GM18870 (cell line): ENCODE data around the gene SYDE2.
"Not testable (repeated sequence)": the region's sequence is repeated elsewhere in the genome, so short reads cannot be mapped to it uniquely, and the experiment has no call there.

Source experiments
- ATAC-seq: cut with Tn5 transposase; IDR thresholded peaks from one replicate; pipeline ENCODE4 v1.9.1; 2021; ENCODE audit warnings: moderate library complexity; ENCODE audit not compliant: unreplicated experiment

SYDE2 gene

DNA sequence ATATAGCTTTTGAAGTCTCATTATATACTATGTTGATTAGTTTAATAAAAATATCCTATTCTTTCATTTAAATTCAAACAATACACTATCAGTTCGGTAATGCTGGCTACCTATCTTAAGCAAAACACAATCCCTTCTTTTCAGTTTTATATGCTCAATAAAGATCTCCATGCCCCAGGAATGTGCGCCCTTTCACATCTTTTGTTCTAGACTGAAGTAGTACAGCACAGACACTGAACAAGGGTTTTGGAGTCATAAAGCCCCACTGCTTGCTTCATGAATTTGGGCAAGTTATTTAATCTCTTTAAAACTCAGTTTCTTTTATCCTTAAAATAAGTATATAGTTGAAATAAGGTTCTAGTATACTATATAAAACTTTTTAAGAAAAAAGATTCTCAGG, 22.4 kb downstream of the SYDE2 start:
- ATAC-seq = no peak

DNA sequence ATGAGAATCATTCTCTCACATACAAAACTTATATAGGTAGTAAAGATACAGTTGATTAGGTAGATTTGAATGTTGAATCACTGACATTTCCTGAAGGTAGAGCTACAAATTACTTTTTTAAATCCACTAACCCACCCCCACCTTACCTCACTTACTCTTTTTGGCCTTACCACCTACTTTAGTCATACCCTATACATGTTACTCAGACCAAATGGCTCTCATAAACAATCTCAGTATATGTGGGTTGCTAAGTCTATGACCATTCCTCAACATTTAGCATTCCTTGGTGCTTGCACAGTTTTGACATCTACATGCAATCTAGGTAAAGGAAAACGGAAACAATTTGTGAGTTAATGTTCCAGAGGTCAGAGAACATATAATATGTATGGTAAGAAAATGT, 26.3 kb downstream of the SYDE2 start:
- no peak for ATAC-seq

DNA sequence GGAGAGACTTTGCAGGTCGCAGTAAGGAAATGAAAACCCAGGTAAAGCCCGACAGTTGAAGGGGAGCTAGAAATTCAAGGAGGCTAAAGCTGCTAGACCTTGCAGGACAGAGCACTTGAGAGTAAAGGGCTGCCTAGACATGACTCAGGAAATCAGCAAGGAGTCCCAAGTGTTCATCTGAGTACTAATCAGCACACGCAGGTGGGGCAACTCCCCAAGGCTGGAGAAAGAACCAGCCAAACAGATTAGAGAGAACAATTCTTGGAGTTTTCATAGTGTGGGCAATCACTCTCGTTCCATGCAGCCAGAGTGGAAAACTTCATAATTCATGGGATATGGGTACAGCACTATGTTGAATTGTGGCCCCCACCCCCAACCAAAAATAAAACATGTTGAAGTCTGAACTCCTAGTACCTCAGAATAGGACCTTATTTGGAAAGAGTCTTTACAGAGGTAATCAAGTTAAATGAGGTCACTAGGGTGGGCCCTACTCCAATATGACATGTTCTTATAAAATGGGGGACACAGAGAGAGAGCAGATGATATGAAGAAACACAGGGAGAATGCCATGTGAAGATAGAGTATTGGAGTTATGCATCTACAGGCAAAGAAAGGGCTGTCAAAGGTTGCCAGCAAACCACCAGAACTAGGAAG, 28.0 kb downstream of the SYDE2 start:
- no peak for ATAC-seq

DNA sequence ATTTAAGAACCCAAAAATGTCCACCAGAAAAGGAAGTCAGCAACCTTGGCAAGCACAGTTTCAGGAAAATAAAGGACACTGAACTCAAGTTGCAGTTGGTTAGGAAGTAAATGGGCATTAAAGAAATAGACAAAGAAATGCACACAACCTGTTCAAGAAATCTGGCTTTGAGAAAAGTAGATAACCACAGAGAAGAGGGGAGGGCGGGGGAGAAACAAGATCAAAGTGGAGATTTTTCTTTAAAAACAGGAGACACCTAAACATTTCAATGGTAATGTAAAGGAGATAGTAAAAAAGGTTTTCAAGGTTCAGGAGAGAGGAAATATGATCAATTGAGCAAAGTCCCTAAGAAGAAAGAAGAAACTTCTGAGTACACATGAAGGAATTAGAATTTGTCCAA, 29.1 kb downstream of the SYDE2 start:
- ATAC-seq = no peak

DNA sequence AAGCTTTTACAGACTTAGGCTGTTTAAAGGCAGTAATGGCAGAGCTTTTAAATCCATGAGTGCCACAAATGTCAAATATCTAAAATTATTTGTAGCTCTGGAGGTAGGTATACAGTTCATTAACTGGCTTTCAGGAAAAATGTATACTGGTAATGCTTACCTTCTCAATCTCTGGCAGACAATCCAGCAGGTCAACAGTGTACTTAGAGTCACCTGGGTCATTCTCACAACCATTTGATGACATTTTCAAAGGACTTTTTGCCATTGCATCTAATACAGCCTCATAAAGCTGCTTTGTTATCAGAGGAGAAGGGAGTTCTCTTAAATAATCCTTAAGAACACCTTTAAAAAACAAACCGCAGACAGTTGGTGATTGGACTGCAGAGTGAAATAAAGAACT, 31.9 kb downstream of the SYDE2 start:
- no peak for ATAC-seq

DNA sequence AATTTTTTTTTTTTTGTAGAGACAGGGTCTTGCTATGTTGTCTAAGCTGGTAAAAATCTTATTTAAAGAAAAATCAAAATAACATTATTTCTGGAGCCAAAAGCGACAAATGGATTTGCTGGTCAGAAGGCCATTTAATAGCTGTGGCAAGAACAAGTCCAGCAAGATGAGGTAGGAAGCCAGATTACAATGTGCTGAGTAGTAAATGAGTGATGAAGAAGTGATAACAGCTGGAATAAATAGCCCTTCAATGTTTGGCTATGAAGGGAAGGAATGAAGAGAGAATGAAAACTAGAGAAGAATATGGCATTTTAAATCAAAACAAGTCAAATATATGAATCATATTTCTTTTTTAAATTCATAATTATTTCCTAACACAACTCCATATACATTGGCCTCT, 34.5 kb downstream of the SYDE2 start:
- ATAC-seq = no peak

DNA sequence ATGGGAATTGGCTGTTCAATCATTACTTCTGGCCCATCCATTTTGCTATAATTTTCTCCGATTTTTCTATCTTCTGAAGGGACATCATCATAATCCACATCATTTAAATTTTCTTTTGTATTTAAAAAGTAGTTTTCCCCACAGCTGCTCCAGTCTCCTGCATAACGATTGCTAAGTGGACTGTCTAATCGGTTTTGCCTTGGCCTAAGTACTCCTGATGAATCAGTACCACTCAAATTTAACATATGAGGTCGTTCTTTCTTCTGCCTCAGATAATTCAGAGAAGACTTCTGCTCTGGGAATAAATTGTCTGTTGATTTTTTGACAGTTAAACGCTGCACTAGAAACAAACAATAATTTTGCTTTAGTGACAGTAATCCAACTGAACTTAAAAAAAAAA, 41.9 kb downstream of the SYDE2 start:
- no peak for ATAC-seq

DNA sequence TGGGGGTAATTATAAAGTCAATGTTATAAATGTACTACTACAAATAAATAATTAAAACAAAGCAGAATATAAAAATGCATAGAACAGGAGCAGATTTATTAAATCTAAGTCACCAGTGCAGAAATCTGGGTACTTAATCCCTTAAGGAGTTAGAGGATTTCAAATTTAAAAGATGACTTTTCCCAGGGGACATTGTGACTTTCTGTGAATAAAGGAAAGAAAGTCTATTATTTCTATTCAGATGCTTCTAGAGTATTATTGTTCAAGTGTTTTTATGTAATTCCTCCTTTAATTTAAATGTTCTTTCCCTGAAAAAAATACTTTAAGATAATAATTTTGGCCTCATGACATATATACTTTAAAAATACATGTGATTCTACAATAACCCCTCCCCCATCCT, 43.4 kb downstream of the SYDE2 start:
- no peak for ATAC-seq

DNA sequence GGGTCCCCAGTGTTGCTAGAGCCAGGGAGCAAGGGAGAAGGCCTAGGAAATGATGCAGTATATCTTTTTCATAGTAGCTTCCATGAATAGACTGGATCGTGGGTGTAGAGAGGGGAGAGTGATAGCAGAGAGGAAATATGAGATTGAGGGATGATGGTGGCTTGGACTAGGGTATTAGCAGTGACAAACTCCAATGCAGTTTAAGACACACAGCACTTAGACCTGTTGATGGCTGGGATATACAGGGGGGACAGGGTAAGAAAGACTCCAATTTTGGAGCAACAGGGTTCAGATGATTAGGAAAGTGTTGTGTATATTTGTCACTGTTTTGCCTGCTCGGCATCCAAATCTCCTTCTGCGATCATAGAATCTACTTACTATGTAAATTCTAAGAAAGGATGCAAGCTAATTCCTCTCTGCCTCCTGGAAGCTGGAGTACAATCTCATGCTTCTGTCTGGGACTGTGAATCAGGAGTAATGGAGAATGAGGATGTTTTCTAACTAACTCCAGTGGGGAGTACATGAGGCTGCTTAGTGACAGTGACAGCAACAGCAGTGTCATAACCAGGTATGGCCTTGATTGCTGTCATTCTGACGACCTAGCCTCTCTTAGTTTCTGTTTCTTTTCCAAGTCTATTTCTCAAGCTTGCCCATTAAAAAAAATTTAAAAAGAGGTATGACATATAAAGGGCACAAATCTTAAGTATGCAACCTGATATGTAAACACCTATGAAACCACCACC, 47.5 kb downstream of the SYDE2 start:
- peak; percentile 75 for ATAC-seq

DNA sequence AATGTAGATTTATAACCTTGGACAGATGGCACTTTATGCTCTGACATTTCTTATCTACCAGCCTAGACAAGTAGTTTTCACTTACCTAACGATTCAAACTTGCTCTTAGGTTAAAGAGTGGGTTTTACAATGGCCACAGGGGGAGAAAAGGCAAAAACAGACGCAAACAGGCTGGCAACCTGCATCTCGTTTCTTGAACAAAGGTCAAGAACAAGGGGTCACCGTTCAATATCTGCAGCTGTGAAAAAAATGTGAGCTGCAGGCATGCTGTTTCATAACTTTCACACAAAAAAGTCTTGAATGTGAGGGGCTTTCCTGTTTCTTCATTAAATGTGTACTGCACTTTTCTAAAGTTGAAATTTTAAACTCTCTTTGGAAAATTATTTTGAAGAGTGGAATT, 49.4 kb downstream of the SYDE2 start:
- no peak for ATAC-seq

DNA sequence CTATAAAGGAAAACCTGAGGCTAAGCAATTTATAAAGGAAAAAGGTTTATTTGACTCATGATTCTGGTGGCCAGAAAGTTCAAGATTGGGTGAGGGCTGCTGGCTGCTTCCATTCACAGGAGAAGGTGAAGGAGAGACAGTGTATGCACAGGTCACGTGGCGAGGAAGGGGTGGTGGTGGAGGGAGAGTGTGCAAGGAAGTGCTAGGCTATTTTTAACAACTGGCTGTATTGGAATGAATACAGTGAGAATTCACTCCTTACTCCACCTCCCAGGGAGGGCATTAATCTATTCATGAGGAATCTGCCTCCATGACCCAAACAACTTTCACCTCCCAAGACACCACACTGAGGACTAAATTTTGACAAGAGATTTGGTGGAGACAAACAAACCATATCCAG, 51.0 kb downstream of the SYDE2 start:
- no peak for ATAC-seq

DNA sequence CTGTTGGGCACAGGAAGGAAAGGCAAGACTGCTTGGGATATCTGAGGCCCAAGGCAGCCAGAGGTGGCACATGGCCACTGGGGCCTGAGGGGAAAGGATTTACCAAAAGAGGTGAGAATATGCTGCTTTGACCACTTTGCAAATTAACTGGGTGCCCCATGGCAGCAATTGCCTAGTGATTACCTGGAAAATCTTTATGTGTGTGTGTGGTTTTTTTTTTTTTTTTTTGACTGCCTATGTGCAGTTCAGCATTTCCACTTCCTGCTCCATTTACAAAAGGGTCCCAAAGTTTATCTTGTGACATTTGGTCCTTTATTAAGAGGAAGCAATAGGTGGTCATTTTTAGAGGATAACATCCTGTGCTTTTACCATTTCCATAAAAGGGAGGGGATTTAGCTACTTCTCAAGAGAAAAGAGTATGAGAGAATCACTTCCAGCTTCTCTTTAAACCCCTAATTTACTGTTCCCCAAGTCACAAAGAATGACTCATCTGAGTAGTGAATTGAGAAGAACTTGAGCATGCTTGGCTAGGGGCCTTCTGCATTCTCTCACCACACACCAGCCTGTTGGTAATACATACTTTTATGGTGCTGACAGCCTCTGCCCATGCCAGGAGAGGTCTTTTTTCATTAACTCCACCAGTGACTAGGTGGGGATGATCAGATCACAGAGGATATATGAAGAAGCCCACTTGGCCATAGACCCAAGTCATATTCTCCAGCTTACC, 52.1 kb downstream of the SYDE2 start:
- ATAC-seq = peak; percentile 90

DNA sequence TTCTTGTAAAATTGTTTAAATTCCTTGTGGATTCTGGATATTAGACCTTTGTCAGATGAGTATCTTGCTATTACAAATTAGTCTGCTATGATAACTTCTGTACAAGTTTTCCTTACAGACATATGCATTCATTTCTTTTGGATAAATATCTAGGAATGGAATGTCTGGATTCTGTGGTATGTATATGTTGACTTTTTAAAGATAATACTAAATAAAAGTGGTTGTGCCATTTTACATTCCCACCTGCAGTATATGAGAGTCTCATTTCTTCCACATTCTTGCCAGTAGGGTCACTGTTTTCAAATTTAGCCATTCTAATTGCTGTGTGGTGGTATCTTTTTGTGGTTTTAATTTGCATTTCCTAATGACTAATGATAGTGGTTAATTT, 53.9 kb downstream of the SYDE2 start:
- no peak for ATAC-seq

DNA sequence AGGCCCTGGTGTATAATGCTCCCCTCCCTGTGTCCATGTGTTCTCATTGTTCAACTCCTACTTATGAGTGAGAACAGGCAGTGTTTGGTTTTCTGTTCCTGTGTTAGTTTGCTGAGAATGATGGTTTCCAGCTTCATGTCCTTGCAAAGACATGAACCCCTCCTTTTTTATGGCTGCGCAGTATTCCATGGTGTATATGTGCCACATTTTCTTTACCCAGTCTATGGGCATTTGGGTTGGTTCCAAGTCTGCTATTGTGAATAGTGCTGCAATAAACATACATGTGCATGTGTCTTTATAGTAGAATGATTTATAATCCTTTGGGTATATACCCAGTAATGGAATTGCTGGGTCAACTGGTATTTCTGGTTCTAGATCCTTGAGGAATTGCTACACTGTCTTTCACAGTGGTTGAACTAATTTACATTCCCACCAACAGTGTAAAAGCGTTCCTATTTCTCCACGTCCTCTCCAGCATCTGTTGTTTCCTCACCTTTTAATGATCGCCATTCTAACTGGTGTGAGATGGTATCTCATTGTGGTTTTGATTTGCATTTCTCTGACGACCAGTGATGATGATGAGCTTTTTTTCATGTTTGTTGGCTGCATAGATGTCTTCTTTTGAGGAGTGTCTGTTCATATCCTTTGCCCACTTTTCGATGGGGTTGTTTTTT, 54.4 kb downstream of the SYDE2 start:
- not testable (repeated sequence) for ATAC-seq

DNA sequence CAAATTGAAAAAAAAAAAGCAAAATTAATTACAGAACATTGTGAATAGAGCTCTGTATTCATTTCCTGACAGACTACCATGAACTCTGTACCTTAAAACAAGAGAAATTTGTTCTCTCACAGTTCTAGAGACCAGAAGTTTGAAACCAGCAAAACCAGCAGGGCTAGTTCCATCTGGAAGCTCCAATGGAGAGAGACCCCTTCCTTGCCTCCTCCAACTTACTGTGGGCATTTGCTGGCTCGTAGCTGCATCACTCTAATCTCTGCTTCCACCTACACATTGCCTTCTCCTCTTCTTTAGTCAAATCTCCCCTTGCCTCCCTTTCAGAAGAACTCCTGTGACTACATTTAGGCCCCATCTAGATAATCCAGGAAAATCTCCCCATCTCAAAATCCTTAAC, 56.5 kb downstream of the SYDE2 start:
- ATAC-seq = no peak

DNA sequence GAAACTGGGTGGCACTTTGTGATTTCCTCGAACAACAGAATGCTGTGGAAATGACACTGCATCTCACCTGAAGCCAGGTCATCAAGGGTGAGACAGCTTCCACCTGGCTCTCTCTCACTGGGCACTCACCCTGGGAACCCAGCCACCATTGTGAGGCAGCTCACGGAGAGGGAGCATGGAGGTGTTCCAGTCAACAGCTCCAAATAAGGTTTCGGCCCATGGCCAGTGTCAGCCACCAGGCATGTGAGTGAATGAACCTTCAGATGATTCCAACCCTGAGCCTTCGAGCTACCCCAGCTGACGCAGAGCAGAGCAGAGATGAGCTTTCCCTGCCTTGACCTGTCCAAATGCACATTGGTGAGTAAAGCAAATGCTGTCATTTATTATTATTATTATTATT, 58.1 kb downstream of the SYDE2 start:
- no peak for ATAC-seq

DNA sequence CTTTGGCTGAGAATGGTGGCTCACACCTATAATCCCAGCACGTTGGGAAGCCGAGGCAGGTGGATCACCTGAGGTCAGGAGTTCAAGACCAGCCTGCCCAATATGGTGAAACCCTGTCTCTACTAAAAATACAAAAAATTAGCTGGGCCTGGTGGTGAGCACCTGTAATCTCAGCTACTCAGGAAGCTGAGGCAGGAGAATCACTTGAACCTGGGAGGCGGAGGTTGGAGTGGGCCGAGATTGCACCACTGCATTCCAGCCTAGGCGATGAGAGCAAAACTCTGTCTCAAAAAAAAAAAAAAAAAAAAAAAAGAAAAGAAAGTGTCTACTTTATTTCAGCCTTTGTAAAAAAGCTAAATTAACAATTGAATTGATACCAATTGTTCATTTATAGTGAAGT, 62.4 kb downstream of the SYDE2 start:
- ATAC-seq = not testable (repeated sequence)

DNA sequence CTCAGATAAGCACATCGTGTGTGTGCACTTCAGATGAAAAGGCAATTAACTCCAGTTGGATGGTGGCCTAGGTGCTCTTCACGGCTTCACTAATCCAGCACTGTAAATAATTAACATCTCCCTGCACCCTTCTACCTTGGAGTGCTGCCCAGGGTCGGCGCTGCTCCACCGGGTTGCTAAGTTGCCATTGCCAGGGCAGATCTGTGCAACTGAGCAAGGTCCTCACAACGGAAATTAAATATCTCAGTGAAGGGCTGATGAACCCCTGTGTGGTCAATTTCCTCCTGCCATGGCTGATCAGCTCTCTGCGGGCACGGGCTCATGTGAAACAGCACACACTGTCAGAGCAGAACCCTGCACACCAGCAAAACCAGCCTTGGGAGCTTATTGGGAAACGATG, 63.2 kb downstream of the SYDE2 start:
- ATAC-seq = no peak

DNA sequence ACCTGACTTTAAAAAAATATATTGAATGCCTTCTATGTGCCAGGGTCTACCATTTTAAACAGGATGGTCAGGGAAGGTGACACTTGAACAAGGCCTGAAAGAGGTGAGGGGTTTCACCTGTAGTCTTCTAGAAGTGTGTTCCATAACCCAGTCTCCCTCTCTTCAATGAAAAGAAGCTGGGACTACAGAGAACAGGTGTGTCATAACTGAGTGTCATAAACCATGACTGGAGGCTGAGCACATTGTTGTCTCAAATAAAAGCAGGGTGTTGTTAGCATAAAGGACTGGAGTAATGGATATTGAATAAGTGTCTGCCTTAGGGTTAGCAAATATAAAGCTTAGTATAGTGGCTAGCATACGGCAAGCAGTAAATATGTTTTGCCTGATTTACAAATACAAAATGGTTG, 65.4 kb downstream of the SYDE2 start:
- ATAC-seq = no peak

DNA sequence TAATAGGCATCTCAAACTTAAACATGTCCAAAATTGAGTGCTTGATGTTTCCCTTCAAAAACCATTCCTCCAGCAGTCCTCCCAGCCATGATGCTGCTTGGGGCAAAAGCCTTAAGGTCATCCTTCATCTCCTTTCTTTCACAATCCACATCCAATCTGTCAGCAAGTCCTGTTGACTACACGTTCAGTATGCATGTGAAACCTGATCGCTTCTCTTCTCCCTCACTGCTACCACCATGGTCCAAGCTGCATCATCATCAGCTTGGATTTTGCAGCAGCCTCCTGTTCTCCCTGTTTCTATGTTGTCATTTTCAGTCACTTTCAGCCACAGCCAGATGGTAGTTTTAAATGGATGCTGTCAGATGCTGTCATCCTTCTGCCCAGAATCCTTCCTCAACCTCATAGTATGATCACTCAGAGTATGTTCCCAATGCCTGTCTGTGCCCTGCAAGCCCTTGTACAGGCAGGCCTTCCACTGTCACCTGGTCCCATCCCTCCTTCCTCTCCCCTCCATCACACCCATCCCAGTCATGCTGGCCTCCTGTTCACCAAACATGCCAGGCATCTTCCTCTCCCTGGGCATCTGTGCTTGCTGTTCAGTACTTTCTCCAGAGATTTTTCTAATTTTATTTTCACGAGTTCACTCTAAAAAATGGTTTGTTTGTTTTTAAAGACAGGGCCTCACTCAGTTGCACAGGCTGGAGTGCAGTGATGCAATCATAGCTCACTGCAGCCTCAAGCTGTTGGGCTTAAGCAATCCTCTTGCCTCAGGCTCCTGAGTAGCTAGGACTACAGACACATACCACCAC, 66.0 kb downstream of the SYDE2 start:
- no peak for ATAC-seq
